HFF-Myc (cell line): ENCODE results near the gene HSD17B4.
A peak's percentile ranks its signal among the peaks of the same experiment; 100 is the strongest.
"Not testable (repeated sequence)": the region's sequence is repeated elsewhere in the genome, so short reads cannot be mapped to it uniquely, and the experiment has no call there.

Experiments
- DNase-seq: peaks from one replicate; pipeline ENCODE4 v3.0.0-alpha.2; 2011; ENCODE audit warnings: low read depth; ENCODE audit errors: extremely low read depth
- H3K4me3 ChIP-seq: replicated peaks from 2 replicates; pipeline ENCODE4 v1.5.1; 2011; ENCODE audit warnings: low read depth, mild to moderate bottlenecking, control low read depth, low read length
- CTCF ChIP-seq: IDR thresholded peaks from 2 replicates; pipeline ENCODE4 v1.5.1; 2012; ENCODE audit warnings: mild to moderate bottlenecking, low read depth, low read length, control low read depth; ENCODE audit errors: missing control alignments

The HSD17B4 gene

GRCh38 chr5:119420169-119420568 is 32.1 kb upstream of the HSD17B4 start:
- no peak for DNase-seq
- H3K4me3 ChIP-seq = no peak overlapping the region
- no peak for TF ChIP-seq CTCF

- no peak for TF ChIP-seq CTCF
- no peak overlapping the region for H3K4me3 ChIP-seq
- DNase-seq = no peak
These were observed 26.2 kb upstream of the HSD17B4 start for GRCh38 chr5:119426057-119426456.

- no peak for TF ChIP-seq CTCF
- DNase-seq = no peak
These were observed 25.2 kb upstream of the HSD17B4 start for GRCh38 chr5:119427060-119427459.

GRCh38 chr5:119427596-119427995 is 24.7 kb upstream of the HSD17B4 start:
- H3K4me3 ChIP-seq, DNase-seq: not testable (repeated sequence)

More at GRCh38 chr5:119427060-119427459, 25.2 kb upstream of the HSD17B4 start:
- H3K4me3 ChIP-seq = no peak overlapping the region

GRCh38 chr5:119428166-119428565 is 24.1 kb upstream of the HSD17B4 start:
- DNase-seq, H3K4me3 ChIP-seq: not testable (repeated sequence)

- not testable (repeated sequence) for DNase-seq, H3K4me3 ChIP-seq
These were observed 23.7 kb upstream of the HSD17B4 start for GRCh38 chr5:119428574-119428973.

- H3K4me3 ChIP-seq, DNase-seq: not testable (repeated sequence)
These were observed 19.5 kb upstream of the HSD17B4 start for GRCh38 chr5:119432674-119433237.

- H3K4me3 ChIP-seq = no peak overlapping the region
- peak; percentile 81 for TF ChIP-seq CTCF
- no peak for DNase-seq
These were observed 16.7 kb upstream of the HSD17B4 start for GRCh38 chr5:119435436-119436132.

GRCh38 chr5:119437785-119438586 is 14.3 kb upstream of the HSD17B4 start:
- not testable (repeated sequence) for H3K4me3 ChIP-seq, DNase-seq

GRCh38 chr5:119438587-119438917 is 13.7 kb upstream of the HSD17B4 start:
- not testable (repeated sequence) for DNase-seq, H3K4me3 ChIP-seq
